ENCODE measurements around the gene CD55.

Gene CD55

DNA sequence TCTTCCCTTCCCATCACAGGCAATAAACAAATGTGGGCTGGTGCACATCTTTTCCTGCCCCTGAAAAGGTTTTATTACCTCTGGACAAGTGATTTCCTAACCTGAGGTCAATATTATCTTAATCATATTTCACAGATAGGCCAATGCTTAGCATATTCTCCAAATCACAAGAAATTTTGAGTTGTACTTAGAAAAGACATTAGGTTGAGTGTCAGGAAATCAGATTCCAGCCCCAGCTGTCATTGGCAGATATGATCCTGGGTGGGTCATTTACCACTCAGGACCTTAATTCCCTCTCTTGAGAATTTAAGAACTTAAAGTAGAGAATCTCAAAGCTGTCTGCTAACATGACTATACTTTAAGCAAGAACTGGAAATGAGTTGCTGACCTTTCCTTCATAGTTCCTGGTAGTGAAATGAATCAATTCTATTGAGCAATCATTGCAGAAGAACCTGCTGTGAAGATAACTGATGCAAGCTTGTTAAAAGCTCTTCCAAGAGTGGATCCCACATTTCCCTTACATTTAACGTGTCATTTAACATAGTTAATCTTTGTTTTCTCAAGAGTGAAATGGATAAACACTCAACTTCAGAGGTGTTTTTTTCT is 86.3 kb downstream of the CD55 start:
- Histone ChIP-seq H3K27me3 (ENCODE audit: control insufficient read depth in 5 of 5, insufficient read depth in 4 of 5, low read length in 5 of 5) (no peaks in the 10 kb centered on the region), H3K4me1 (ENCODE audit: control insufficient read depth in 5 of 5, insufficient read depth in 5 of 5, low read length in 5 of 5) (peaks cover 0 to 2% (median 0%) of the 10 kb centered on the region in 5 donors), H3K27ac (ENCODE audit: low read depth, low read length) (no peak overlapping the region)

More for the DNA sequence above, 86.3 kb downstream of the CD55 start:
- Histone ChIP-seq H3K9ac (ENCODE audit: low read length in 5 of 5) (no peak overlapping the region), H3K9me3 (ENCODE audit: control insufficient read depth in 5 of 5, low read length in 5 of 5) (no peaks in the 10 kb centered on the region), H3K36me3 (ENCODE audit: control insufficient read depth in 5 of 5, insufficient read depth in 5 of 5, low read length in 5 of 5) (no peaks in the 10 kb centered on the region), H3K4me3 (ENCODE audit: low read depth in 1 of 5, low read length in 5 of 5) (no peak overlapping the region)

Measured in subcutaneous abdominal adipose tissue (tissue), 5 donors.